ENCODE results near the gene NRXN3.

- TF ChIP-seq CTCF (IDR thresholded peaks at IDR 0.05 in 2 of 3, conservative IDR thresholded peaks at IDR 0.05 in 1 of 3; ENCODE audit: borderline replicate concordance in 1 of 3, insufficient read depth in 1 of 3, low read depth in 2 of 3, low read length in 2 of 3): no peak
- TF ChIP-seq YY1 (IDR thresholded peaks at IDR 0.05; ENCODE audit: extremely low read depth, insufficient replicate concordance, low read depth, low read length): no peak
- TF ChIP-seq RAD21 (IDR thresholded peaks at IDR 0.05; ENCODE audit: low read depth): no peak
- no peak for TF ChIP-seq POLR2A (IDR thresholded peaks at IDR 0.05; ENCODE audit: borderline replicate concordance, extremely low read depth, insufficient read depth, insufficient read length)
- no peak for TF ChIP-seq ZNF274 (IDR thresholded peaks at IDR 0.05; ENCODE audit: low read depth, low read length)
- no peak for TF ChIP-seq EZH2 (IDR thresholded peaks at IDR 0.05)
Observed at GRCh38 chr14:79825046-79825521, 1654.9 kb downstream of the NRXN3 start.

Measured in HCT116 (cell line).